Naive thymus-derived CD8-positive, alpha-beta T cell (primary cell): ENCODE measurements around the gene ENOSF1. TPM values are rescaled to one million over a fixed set of nuclear protein-coding genes. Genes with fewer than 3 reads are reported as not detected.
"Not testable (repeated sequence)": the region's sequence is repeated elsewhere in the genome, so short reads cannot be mapped to it uniquely, and the experiment has no call there.

Experiments used
- ATAC-seq, 2 donors: fragments of 150-1000 bp; cut with Tn5 transposase in 1 of 2; sonication (Bioruptor Pico), chemical (Tn5 transposase) in 1 of 2; 1 replicate in 1 of 2; 2 replicates in 1 of 2; pipeline ENCODE4 v1.10.0; 2021; ENCODE audit warnings: mild to moderate bottlenecking in 2 of 2, moderate library complexity in 2 of 2
- POLR2A ChIA-PET: fragments of 350-600 bp; sonication (Branson Sonifier 250); formaldehyde crosslinking; loops from one replicate; lab custom pipeline; 2021; ENCODE audit warnings: antibody characterized with exemption; lab: Charles Lee
- DNase-seq, 10 donors: peaks; one replicate each; pipeline versions ENCODE4 v3.0.0 to v3.0.0-alpha.2; 2020 to 2022
- H3K27ac Mint-ChIP-seq, 10 donors: one replicate each; pipeline ENCODE4 v1.8.0; 2020 to 2022; ENCODE audit warnings: mild to moderate bottlenecking in 10 of 10, mixed read lengths in 10 of 10, moderate library complexity in 4 of 10, inconsistent platforms in 1 of 10
- H3K27me3 Mint-ChIP-seq, 5 donors: one replicate each; pipeline ENCODE4 v1.8.0; 2021 to 2022; ENCODE audit warnings: mixed read lengths in 5 of 5
- H3K36me3 Mint-ChIP-seq, 3 donors: one replicate each; pipeline ENCODE4 v1.8.0; 2020 to 2022; ENCODE audit warnings: mixed read lengths in 3 of 3, mild to moderate bottlenecking in 2 of 3, inconsistent platforms in 1 of 3
- H3K4me1 Mint-ChIP-seq, 4 donors: one replicate each; pipeline ENCODE4 v1.8.0; 2021 to 2022; ENCODE audit warnings: mixed read lengths in 4 of 4
- H3K4me3 Mint-ChIP-seq, 10 donors: one replicate each; pipeline ENCODE4 v1.8.0; 2020 to 2022; ENCODE audit warnings: mild to moderate bottlenecking in 10 of 10, mixed read lengths in 10 of 10, moderate library complexity in 6 of 10, inconsistent platforms in 1 of 10
- H3K9me3 Mint-ChIP-seq, 9 donors: one replicate each; pipeline ENCODE4 v1.8.0; 2020 to 2022; ENCODE audit warnings: mixed read lengths in 9 of 9, mild to moderate bottlenecking in 3 of 9, inconsistent platforms in 1 of 9, moderate library complexity in 1 of 9
- polyA plus RNA-seq, 3 donors: library from polyadenylated mRNA; unstranded; fragments of 300-500 nt; fragmentation: Illumina TruSeq; gene quantifications; one replicate each; pipeline ENCODE4 v1.2.3, GENCODE V29; 2021
- total RNA-seq, 8 experiments: library from RNA in 2 of 8; stranded (reverse) in 2 of 8; gene quantifications; one replicate each; pipeline ENCODE4 v1.2.3 and lab custom pipeline; 2021 to 2026

ENOSF1 gene
- total and polyA plus RNA-seq, 5 experiments from 2014 or later: 8.2 to 123 (median 13.8) TPM

- Mint-ChIP-seq H3K27me3 (no peaks in the 10 kb centered on the region), H3K9me3 (no peaks in the 10 kb centered on the region), H3K4me3 (no peak overlapping the region), H3K27ac (peak overlapping the region in 9 of 10 donors; percentile 4 to 66 (median 36)), H3K4me1 (peaks cover 2 to 41% (median 11%) of the 10 kb centered on the region in 4 donors), H3K36me3 (peaks cover 0 to 53% (median 6%) of the 10 kb centered on the region in 3 donors)
- POLR2A ChIA-PET: no interaction called here
- ATAC-seq: no peak
- DNase-seq: no peak
Measured at GRCh38 chr18:703213-703967, 9.0 kb downstream of the ENOSF1 start.

- H3K4me1 Mint-ChIP-seq: peaks cover 1 to 24% (median 11%) of the 10 kb centered on the region in 4 donors
- no peak overlapping the region for H3K4me3 Mint-ChIP-seq
- H3K9me3 Mint-ChIP-seq: no peaks in the 10 kb centered on the region
- ATAC-seq (no peak), DNase-seq (no peak)
- POLR2A ChIA-PET: no interaction called here
- H3K27me3 Mint-ChIP-seq: no peaks in the 10 kb centered on the region
- H3K36me3 Mint-ChIP-seq: peaks cover 0 to 53% (median 4%) of the 10 kb centered on the region in 3 donors
- H3K27ac Mint-ChIP-seq: peak overlapping the region in 1 of 10 donors; percentile 11
Measured at GRCh38 chr18:697800-698199, 14.6 kb downstream of the ENOSF1 start.

- peak overlapping the region in 1 of 10 donors; percentile 34 for H3K27ac Mint-ChIP-seq
- ATAC-seq: no peak
- no peaks in the 10 kb centered on the region for H3K27me3 Mint-ChIP-seq
- POLR2A ChIA-PET: no interaction called here
- H3K36me3 Mint-ChIP-seq: peaks cover 0 to 59% (median 4%) of the 10 kb centered on the region in 3 donors
- no peak overlapping the region for H3K4me3 Mint-ChIP-seq
- no peaks in the 10 kb centered on the region for H3K9me3 Mint-ChIP-seq
- peaks cover 0 to 25% (median 10%) of the 10 kb centered on the region in 4 donors for H3K4me1 Mint-ChIP-seq
- DNase-seq: no peak
Measured at GRCh38 chr18:697012-697411, 15.4 kb downstream of the ENOSF1 start.

- Mint-ChIP-seq H3K9me3 (no peaks in the 10 kb centered on the region), H3K4me1 (peaks cover 0 to 18% (median 10%) of the 10 kb centered on the region in 4 donors), H3K27me3 (no peaks in the 10 kb centered on the region), H3K36me3 (peaks cover 0 to 50% (median 4%) of the 10 kb centered on the region in 3 donors), H3K4me3 (no peak overlapping the region), H3K27ac (peak overlapping the region; percentile 8 to 91 (median 74))
- ATAC-seq (no peak), DNase-seq (no peak)
- POLR2A ChIA-PET: interaction anchor here (1.5 kb wide), 1 partner anchor 12 kb away, joined by 4 read pairs; no protein-coding TSS in a partner anchor
Measured at GRCh38 chr18:693466-694187, 18.8 kb downstream of the ENOSF1 start.

GRCh38 chr18:692824-693223 lies 19.6 kb downstream of the ENOSF1 start:
- ATAC-seq (no peak), DNase-seq (no peak)
- Mint-ChIP-seq H3K27me3 (no peaks in the 10 kb centered on the region), H3K36me3 (peaks cover 0 to 52% (median 4%) of the 10 kb centered on the region in 3 donors), H3K9me3 (no peaks in the 10 kb centered on the region), H3K4me3 (no peak overlapping the region), H3K4me1 (peaks cover 0 to 17% (median 10%) of the 10 kb centered on the region in 4 donors), H3K27ac (peak overlapping the region in 7 of 10 donors; percentile 63 to 91 (median 83))
- POLR2A ChIA-PET: interaction anchor here (0.7 to 1.5 kb wide), 2 partner anchors 11 to 18 kb away, joined by 3 to 4 read pairs; no protein-coding TSS in a partner anchor

- POLR2A ChIA-PET: no interaction called here
- ATAC-seq (no peak), DNase-seq (no peak)
- H3K27me3 Mint-ChIP-seq: no peaks in the 10 kb centered on the region
- H3K4me1 Mint-ChIP-seq: peaks cover 0 to 8% (median 5%) of the 10 kb centered on the region in 4 donors
- no peak overlapping the region for H3K4me3 Mint-ChIP-seq
- H3K27ac Mint-ChIP-seq: peak overlapping the region in 3 of 10 donors; percentile 20 to 85 (median 53)
- peaks cover 0 to 43% (median 10%) of the 10 kb centered on the region in 3 donors for H3K36me3 Mint-ChIP-seq
- H3K9me3 Mint-ChIP-seq: no peaks in the 10 kb centered on the region
Measured at GRCh38 chr18:688323-688722, 24.1 kb downstream of the ENOSF1 start.

- H3K27ac Mint-ChIP-seq: peak overlapping the region in 1 of 10 donors; percentile 9
- H3K4me3 Mint-ChIP-seq: no peak overlapping the region
- H3K27me3 Mint-ChIP-seq: no peaks in the 10 kb centered on the region
- POLR2A ChIA-PET: no interaction called here
- DNase-seq (no peak), ATAC-seq (no peak)
- H3K4me1 Mint-ChIP-seq: peaks cover 7 to 14% (median 10%) of the 10 kb centered on the region in 4 donors
- no peaks in the 10 kb centered on the region for H3K9me3 Mint-ChIP-seq
- peaks cover 0 to 34% (median 15%) of the 10 kb centered on the region in 3 donors for H3K36me3 Mint-ChIP-seq
Measured at GRCh38 chr18:686339-687111, 25.9 kb downstream of the ENOSF1 start.

GRCh38 chr18:685438-685837 lies 27.0 kb downstream of the ENOSF1 start:
- Mint-ChIP-seq H3K4me1 (peaks cover 8 to 16% (median 12%) of the 10 kb centered on the region in 4 donors), H3K36me3 (peaks cover 0 to 38% (median 18%) of the 10 kb centered on the region in 3 donors)
- POLR2A ChIA-PET: no interaction called here

GRCh38 chr18:683531-683930 lies 28.9 kb downstream of the ENOSF1 start:
- no peak for DNase-seq
- POLR2A ChIA-PET: no interaction called here
- Mint-ChIP-seq H3K4me1 (peaks cover 9 to 16% (median 13%) of the 10 kb centered on the region in 4 donors), H3K27ac (peak overlapping the region in 1 of 10 donors; percentile 32), H3K27me3 (no peaks in the 10 kb centered on the region), H3K36me3 (peaks cover 0 to 55% (median 23%) of the 10 kb centered on the region in 3 donors), H3K9me3 (no peaks in the 10 kb centered on the region), H3K4me3 (no peak overlapping the region)
- ATAC-seq: no peak

More at GRCh38 chr18:685438-685837, 27.0 kb downstream of the ENOSF1 start:
- H3K27me3 Mint-ChIP-seq: no peaks in the 10 kb centered on the region
- H3K4me3 Mint-ChIP-seq: no peak overlapping the region
- no peaks in the 10 kb centered on the region for H3K9me3 Mint-ChIP-seq
- ATAC-seq (no peak), DNase-seq (no peak)
- H3K27ac Mint-ChIP-seq: peak overlapping the region in 1 of 10 donors; percentile 73

GRCh38 chr18:682833-683232 lies 29.6 kb downstream of the ENOSF1 start:
- H3K27me3 Mint-ChIP-seq: no peaks in the 10 kb centered on the region
- peak overlapping the region in 1 of 10 donors; percentile 54 for H3K27ac Mint-ChIP-seq
- peaks cover 9 to 16% (median 13%) of the 10 kb centered on the region in 4 donors for H3K4me1 Mint-ChIP-seq
- no peak for DNase-seq
- H3K9me3 Mint-ChIP-seq: no peaks in the 10 kb centered on the region
- H3K36me3 Mint-ChIP-seq: peaks cover 0 to 60% (median 23%) of the 10 kb centered on the region in 3 donors
- H3K4me3 Mint-ChIP-seq: no peak overlapping the region
- POLR2A ChIA-PET: no interaction called here
- ATAC-seq: no peak

- H3K9me3 Mint-ChIP-seq, DNase-seq, H3K27me3 Mint-ChIP-seq, ATAC-seq: not testable (repeated sequence)
- peak overlapping the region in 4 of 10 donors; percentile 6 to 45 (median 43) for H3K4me3 Mint-ChIP-seq
- H3K36me3 Mint-ChIP-seq: peaks cover 0 to 63% (median 23%) of the 10 kb centered on the region in 3 donors
- H3K27ac Mint-ChIP-seq: peak overlapping the region in 8 of 10 donors; percentile 46 to 93 (median 82)
- POLR2A ChIA-PET: interaction anchor here (1.7 kb wide), 1 partner anchor 11 kb away, joined by 4 read pairs; no protein-coding TSS in a partner anchor
- peaks cover 9 to 16% (median 13%) of the 10 kb centered on the region in 4 donors for H3K4me1 Mint-ChIP-seq
Measured at GRCh38 chr18:682416-682815, 30.0 kb downstream of the ENOSF1 start.

- DNase-seq: peak in 8 of 10 donors; percentile 7 to 70 (median 44)
- Mint-ChIP-seq H3K36me3 (peaks cover 0 to 65% (median 22%) of the 10 kb centered on the region in 3 donors), H3K4me3 (peak overlapping the region in 7 of 10 donors; percentile 6 to 55 (median 41)), H3K4me1 (peaks cover 9 to 16% (median 13%) of the 10 kb centered on the region in 4 donors), H3K27ac (peak overlapping the region; percentile 11 to 93 (median 74)), H3K27me3 (no peaks in the 10 kb centered on the region), H3K9me3 (no peaks in the 10 kb centered on the region)
- POLR2A ChIA-PET: interaction anchor here (0.7 to 1.7 kb wide), 2 partner anchors 11 to 21 kb away, joined by 3 to 4 read pairs; no protein-coding TSS in a partner anchor
- ATAC-seq: peak; percentile 89 to 99
Measured at GRCh38 chr18:681985-682384, 30.4 kb downstream of the ENOSF1 start.
